ENCODE measurements around the gene ACP7.
"Not testable (repeated sequence)": the region's sequence is repeated elsewhere in the genome, so short reads cannot be mapped to it uniquely, and the experiment has no call there.

The ACP7 gene

DNA sequence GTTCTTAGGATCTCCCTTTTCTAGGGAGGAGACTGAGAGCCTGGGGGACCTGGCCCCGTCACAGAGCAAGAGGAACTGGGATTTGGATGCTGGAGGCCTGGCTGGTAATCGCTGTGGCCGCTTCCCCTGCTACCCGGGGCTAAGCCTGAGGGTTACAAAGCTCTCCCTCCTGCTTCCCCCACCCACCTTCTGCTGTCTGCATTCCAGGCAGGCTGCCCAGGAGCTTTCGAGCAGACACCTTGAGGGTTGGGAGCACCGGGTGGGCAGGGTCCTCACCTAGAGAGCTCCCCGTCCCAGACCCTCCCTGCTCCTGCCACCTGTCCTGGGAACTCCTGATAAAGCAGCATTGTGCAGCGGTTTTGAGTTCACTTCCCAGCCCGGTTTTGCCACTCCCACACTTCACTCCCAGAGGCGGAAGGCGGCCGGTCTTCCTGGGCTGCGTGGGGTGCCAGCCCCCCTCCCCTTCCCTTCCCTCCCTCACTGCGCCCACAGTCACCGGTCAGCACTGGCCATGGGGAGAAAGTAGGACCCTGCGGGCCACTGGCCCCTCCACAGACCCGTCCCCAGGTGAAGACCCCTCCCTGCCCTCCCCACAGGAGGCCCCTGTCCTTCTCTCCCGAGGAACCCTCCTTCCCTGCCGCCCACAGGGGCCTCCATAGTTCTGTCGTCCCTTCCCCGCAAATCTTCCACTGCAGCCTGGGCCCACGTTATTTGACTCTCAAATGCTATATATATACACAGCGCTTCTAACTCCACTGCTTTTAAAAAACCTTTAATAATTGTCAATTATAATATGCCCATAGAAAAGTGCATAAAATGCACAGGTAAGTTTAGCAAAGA is 49.5 kb downstream of the ACP7 start:
- no peak for DNase-seq

DNA sequence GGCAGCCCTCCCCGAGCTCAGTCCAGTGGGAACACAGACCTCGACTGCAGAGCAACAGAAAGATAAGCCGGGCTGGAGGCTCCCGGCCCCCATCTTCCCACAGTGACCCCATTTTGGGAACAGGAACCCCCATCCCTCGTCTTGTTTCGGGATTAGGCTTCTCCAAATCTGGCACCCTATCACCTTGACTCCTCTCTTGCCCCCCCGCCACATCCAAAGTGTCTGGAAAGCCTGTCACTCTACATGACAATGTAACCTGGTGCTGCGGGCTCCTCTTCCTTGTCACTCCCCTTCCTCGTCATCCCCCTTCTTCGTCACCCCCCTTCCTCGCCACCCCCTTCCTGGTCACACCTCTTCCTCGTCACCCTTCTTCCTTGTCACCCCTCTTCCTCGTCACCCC is 51.5 kb downstream of the ACP7 start:
- no peak for DNase-seq

DNA sequence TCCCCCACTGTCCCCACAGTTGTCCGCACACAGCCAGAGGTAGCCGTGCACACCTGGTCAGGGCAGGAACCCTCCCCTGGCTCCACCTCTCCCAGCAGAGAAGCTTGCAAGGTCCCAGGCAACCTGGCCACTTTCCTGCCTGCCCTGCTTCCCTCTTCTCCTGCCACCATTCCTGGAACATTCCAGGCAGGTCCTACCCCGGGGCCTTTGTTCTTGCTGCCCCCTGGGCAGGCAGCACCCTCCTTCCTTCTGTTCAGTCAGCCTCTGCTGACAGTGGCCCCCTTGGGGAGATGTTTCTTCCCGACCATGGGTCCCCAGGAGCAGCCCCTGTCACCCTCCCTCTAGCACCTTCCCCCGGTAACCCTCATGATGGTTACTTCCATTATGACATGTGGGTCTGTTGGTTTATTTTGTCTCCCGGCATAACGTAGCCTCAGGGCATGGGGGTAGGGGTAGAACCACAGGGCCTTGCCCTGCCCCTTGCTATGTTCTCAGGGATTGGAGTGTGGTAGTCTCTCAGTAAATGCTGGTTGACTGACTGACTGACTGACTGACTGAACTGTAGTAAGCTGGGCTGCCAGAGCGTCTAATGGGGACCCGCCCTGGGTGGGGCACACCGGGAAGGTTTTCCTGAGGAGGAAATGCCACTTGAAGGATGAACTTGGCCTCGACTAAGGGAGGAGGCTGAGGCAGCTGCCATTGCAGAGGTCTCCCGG is 52.2 kb downstream of the ACP7 start:
- no peak for DNase-seq

DNA sequence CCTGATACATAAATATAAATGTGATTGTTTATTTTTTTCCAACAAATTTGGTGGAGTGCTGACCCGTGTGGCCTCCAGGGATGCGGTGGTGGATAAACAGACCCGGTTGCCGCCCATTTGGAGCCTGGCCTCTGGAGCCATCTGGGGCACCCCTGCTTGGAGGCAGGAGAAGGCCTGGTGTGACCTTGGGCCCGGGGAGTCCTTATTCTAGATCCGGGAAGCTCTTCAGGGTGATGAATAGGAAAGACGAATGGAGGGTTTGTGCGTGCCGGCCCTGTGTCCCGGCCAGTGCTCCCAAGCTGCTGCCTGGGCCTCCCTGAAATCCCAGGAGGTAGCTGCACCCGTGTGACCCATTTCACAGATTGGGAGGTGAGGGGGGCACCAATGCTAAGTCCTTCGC is 53.0 kb downstream of the ACP7 start:
- no peak for DNase-seq

DNA sequence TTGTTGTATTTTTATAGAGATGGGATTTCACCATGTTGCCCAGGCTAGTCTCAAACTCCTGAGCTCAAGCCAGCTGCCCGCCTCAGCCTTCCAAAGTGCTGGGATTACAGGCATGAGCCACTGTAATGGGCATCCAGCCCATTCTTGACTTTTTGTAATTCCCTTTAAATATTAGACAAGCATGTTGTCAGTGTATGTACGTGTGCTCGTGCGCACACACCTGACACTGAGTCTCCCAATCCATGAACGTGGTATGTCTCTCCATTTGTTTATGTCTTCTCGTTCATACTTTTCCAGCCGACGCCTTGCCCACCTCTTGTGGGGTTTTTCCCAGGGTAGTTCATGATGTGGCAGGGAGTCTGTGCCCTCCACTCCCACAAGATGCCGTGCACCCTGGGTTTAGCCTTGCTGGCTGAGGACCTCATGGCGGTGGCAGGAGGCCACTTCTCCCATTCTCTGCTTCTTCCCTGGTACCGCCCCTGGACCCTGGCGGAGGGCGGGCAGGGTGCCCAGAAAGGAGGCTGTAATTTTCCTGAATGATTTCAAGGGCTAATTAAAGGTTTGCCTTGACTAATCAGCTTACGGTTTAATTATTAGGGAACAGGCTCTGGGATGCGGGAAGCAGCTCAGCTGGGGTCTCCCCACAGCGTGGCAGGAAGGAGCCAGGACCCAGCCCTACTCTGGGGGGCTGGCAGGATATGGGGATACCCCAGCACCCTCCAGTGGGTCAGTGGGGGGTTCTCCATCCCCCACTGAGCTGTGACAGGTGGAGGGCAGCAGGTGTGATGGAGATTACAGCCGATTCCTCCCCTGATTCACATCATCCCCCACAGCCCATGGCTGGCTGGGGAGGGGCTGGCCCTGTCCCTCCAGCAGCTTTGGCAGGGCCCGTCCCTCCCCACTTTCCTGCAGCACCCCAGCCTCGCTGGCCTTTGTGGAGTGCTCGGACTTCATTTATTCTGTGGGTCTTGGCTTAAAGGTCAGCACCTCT is 54.3 kb downstream of the ACP7 start:
- DNase-seq: no peak

DNA sequence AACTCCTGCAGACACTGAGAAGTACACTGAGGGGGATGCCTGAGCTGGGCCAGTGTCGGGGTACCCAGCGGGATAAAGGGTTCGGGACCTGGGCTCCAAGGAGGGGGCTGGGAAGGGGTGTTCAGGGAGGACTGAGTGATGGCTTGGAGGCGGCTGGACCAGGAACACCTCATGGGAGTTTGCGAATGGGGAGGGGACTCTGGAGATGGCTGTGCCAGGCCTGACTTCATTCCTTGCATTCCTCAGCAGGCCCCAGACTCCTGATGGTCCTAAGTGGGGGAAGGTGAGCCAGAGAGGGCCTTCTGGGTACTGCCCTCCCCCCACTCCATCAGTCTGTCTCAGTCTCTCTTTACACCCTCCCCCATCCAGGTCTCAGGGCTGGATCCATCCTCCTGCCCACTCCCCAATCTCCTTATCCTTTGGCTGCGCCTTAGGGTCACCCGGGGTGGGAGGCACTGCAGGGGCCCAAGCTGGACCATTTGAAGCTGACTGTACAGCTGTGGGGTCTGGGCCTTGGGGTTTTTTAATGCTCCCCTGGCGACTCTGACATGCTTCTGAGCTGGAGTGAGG is 55.2 kb downstream of the ACP7 start:
- DNase-seq: no peak

DNA sequence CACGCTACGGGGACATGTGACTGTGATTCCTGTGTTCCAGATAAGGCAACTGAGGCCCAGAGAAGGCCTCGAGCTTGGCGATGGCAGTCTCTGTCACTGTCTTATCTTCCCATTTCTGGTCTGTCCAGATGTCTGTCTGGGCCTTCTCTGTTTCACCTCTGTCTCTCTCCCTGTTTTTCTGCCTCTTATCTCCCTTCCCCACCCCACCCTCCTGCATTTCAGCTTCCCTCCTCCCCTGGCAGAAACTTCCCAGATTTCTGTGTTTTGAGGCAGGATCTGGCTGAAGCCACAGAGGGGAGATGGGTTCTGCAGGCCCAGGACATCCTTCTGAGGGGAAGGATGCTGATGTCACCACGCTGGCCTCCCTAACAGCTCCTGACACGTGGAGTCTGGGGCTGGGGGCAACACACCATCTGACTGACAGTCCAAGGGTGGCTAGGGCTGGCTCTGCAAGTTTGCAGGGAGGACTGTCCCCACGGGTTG is 55.8 kb downstream of the ACP7 start:
- no peak for DNase-seq

DNA sequence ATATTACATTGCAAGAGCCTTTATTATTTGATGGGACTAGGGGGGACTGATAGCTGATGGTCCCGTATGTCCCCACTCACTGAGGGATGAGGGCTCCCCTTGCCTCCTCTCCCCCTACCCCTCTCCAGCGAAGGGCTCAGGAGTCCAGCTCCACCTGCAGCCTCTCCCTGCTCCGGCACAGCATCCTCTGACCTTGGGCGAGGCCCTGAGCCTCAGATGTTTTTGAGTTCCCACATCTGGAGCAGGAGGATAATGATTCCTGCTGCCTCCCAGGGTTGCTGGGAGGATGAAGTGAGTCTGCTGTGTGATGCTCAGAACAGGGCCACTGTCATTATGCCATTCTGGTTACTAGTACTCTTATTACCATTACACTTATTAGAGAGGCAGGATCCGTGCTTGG is 56.4 kb downstream of the ACP7 start:
- DNase-seq: no peak

DNA sequence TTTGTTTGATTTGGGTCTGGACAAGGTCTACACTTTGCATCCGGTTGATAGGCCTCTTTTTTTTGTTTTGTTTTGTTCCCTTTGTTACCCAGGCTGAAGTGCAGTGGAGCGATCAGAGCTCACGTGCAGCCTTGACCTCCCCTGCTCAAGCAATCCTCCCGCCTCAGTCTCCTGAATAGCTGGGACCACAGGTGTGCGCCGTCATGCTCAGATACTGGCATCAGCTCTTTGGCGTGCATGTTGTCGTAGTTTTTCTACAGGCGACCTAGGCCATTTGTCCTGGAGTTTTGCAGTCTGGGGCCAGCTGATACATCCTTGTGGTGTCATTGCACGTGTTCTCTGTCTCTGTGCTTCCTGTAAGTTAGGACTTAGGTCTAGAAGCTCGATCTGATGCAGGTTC is 57.8 kb downstream of the ACP7 start:
- no peak for DNase-seq

DNA sequence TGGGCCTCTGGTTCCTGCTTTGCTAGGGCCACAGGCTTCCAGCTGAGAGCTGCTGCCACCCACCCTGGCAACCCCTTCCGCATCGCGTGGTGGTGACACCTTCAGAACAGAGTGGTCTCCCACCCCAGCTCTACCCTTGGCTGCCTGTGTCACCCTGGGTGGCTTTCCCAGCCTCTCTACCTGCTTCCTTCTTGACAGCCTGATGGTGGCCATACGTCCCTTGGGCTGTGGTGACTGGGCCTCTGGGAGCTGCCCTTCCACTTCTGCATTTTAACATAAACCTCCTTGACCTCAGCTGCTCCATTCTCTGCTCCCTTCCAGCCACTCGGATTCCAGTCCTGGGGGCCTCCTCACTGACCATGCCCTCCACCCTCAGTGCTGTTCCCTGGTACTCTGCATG is 58.5 kb downstream of the ACP7 start:
- no peak for DNase-seq

DNA sequence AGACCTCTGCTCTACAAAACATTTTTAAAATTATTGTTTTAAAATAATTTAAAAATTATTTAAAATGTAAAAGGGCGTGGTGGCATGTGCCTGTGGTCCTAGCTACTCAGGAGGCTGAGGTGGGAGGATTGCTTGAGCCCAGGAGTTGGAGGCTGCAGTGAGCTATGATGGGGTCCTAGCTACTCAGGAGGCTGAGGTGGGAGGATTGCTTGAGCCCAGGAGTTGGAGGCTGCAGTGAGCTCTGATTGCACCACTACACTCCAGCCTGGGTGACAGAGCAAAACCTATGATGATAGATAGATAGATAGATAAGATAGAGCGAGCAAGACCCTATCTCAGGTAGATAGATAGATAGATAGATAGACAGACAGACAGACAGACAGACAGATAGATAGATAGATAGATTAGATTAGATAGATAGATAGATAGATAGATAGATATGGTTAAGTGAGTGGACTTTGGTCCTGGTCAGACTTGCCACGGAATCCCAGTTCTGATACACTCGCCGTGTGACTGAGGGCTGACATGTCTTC is 59.7 kb downstream of the ACP7 start:
- not testable (repeated sequence) for DNase-seq

DNA sequence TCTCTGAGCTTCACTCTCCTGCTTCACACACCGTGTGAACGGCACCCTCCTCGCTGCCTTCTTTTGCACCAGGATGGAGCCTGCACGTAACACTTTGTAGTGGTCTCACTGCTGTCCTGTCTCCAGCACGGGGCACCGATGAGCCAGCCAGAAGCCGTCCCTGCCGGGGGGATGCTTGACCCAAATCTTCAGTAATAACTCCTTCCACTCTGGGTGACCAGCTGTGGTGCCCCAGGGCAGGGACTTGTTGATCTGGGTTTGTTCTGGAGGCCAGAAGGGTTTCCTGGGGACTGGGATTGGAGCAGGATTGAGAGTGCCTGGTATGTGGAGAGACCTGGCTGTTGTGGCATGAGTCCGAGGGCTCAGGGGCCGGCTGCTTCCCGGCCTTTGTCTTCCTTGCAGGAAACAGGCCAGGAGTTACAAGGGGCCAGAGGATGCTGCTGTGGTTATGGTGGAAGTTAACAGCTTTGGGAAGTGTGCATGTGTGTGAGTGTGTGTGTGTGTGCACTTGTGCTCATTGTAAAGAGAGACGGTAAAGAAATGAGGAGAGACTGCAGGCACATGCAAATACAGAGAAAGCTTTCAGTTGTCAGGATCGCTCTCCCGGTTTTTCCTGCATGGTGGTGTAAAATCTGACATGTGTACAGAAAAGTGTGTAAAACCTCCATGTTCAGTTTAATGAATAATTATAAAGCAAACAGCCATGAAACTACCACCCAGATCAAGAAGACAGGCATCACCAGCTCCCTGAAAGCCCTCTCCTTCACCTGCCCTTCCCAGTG is 60.3 kb downstream of the ACP7 start:
- no peak for DNase-seq

DNA sequence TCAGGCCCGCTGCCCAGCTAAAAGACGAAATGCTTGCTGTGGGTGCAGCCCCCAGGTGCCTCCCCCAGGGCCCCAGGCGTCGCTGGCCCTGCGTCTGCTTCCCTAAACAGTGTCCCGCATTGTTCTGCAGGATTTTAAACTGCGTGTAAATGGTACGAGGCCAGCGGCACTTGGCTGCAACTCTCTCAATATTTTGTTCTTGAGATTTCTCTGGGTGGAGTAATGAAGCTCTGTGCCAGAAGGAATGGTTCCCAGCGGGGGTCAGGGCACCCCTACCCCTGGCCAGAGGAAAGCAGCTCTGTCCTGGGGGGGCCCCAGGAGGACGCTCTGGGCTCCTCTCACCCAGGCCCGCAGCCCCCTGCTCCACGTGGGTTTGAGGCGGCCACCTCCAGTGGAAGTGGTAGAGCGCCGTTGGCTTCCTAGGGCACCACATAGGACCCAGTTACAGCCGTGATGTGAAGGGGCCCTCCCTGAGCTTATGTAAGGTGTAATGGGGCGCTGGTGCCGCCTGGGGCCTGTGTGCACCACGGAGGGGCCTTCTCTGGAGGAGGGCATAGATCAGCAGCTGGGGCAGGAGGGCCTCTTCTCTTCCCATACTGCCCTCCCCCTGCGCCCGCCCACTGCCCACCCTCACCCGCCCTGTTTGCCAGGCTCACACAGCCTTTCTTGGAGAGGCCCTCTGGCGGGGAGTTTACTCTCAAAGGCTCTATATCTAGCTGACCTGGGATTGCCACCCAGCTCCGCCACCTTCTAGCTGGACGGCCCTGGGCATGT is 61.2 kb downstream of the ACP7 start:
- DNase-seq: no peak

DNA sequence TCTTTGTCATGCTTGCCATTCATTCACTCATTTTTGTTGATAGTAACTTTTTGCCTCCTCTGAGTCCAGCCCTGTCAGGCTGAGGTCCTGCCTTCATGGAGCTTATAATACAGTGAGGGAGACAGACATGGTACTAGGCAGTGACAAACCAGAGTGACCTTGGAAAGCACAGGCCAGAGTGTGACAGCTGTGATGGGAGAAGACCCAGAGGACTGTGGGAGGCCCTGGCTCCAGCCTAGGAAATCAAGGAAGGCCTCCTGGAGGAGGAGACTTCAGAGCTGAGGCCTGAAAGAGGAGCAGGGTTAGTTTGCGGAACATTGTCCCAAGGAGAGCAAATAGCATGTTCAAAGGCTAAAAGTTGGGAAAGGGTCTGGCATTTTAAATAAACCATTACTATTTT is 61.9 kb downstream of the ACP7 start:
- no peak for DNase-seq

DNA sequence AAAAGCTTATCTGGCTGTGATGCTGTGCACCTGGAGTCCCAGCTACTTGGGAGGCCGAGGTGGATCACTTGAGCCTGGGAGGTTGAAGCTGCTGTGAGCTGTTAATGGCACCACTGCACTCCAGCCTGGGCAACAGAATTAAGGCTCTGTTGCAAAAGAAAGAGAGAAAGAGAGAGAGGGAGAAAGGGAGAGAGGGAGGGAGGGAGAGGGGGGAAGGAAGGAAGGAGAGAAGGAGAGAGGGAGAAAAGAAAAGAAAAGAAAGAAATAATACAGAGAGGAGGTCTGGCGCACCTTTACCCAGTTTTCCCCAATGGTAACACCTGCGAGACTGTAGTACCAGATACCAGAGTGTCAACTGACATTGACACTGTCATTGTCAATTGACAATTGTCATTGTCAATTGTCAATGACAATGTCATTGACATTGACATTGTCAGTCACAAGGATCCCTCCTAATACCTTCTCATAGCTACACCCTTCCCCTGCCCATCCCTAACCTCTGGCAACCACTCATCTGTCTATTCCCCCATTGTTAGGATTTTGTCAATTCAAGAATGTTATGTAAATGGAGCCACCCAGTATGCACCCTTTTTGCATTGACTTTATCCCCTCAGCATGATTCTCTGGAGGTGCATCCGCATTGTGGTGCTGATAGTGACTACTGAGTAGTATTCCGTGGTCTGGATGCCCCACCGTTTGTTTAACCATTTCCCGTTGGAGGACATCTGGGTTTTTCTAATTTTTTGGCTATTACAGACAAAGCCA is 62.7 kb downstream of the ACP7 start:
- no peak for DNase-seq

DNA sequence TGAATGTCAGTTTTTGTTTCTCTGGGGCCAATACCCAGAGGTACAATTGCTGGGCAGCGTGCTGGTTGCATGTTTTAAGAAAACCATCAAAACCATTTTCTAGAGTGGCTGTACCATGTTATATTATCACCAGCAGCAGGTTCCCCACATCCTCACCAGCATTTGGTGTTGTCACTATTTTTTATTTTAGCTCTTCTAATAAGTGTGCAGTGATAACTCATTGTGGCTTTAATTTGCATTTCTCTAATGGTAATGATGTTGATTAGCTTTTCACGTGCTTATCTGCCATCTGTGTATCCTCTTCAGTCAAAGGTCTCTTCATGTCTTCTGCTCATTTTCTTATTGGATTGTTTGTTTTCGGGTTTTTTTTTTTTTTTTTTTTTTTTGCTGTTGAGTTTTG is 63.3 kb downstream of the ACP7 start:
- DNase-seq: no peak

DNA sequence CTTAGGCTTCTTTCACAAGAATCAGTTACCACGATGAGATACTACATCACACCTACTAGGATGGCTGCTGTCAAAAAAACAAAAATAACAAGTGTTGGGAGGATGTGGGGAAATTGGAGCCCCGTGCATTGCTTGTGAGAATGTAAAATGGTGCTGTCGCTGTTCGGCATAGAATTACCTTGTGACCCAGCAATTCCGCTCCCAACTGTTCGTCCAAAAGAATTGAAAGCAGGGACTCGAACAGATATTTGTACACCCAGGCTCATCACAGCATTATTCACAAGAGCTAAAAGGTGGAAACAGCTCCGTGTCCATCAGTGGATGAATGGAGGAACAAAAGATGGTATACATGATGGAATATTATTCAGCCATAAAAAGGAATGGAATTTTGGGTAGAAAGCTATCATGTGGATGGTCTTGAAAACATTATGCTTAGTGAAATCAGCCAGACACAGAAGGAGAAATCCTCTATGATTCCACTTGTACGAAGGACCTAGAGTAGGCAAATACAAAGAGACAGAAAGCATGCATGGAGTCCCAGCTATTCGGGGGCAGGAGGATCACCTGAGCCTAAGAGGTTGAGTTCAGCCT is 64.9 kb downstream of the ACP7 start:
- DNase-seq: no peak

DNA sequence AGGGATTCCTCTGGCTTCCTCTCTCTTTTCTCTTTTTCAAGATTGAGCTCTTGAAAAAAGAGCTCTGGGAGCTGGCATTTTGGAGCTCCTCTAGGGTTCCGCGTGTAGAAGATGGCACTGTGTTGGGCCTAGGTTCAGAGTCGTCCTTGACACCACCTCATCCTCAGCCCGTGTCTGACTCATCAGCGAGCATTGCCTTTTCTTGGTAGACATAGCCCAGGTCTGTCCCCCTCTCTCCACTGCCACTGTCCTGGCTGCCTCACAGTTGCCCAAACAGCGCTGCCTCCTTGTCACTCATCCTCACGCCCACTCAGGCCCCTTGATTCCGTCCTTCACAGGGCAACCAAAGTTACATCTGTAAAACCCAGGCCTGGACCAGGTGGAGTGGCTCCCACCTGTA is 66.1 kb downstream of the ACP7 start:
- DNase-seq: no peak

DNA sequence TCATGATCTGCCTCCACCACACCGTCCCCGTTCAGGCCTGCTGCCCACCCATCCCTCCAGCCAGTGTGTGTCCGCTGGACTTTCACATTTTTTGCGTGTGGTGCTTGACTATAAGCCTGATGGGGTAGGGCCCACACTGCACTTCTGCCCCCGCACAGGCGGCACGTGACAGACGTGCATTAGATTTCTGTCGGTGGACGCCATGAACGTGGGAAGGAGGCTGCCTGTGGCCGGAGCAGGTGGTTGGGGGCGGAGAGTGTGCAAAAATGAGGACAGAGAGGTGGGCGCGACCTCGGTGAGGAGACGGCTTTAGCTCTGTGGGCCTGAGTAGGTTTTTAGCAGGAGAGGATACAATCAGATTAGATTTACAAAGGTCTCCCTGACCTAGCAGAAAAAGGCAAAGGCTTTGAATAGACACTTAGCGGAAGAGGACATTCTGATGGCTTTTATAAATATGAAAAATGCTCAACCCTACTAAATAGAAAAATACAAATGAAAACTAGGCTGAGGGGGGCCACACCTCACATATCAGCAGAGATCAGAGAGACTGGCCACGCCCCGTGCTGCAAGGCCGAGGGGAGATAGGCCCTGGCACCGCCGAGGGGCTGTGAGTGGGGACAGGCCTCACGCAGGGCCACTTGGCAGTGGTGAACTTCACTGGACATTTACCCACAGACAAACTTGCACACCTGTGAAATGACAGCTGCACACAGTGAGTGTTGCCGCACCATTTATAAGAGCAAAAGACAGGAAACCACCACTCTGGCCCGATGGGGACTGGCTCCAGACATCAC is 66.8 kb downstream of the ACP7 start:
- no peak for DNase-seq

All from NCI-H774 (cell line).